ENCODE measurements around the gene JPH2.
"Not testable (repeated sequence)": the region's sequence is repeated elsewhere in the genome, so short reads cannot be mapped to it uniquely, and the experiment has no call there.

Gene JPH2

DNA sequence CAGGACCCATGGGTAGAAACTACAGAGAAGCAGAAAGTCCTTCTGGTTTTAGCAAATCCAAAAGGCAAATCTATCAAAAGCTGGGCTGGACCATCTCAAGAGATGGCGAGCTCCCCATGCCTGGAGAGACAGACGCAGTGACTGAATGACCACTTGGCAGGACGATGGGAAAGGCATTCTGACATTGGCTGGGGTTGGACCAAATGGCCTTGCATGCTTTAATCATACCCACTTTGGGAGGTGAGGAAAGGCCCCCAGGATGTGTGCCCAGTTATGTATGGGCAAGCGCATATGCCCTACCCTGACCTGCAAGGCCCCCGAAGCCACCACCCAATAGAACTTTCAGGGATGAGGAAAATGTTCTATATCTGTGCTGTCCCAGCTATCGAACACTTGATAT lies 45.1 kb downstream of the JPH2 start:
- no peak for TF ChIP-seq ZNF274 (IDR thresholded peaks at IDR 0.05; ENCODE audit: low read depth, low read length)
- no peak overlapping the region for H3K4me3 ChIP-seq (ENCODE audit: low read length)

DNA sequence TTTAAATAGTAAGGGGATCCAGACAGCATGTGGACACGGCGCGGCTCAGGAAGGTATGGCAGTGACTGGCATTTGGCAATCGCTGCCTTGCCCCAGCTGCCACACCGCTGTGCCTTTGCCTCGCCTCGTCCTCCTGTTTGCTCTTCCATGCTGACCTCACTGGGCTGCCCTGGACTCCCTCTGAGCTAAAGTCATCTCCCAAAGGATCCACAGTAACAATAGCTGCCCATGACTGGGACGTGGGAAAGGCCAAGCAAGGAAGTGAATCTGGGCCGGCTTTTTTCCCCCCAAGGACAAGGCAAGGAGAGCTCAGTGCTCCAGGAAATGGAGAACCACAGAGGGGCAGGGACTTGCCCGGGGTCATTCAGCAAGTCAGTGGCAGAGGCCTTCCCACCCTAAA lies 48.1 kb downstream of the JPH2 start:
- TF ChIP-seq ZNF274 (IDR thresholded peaks at IDR 0.05; ENCODE audit: low read depth, low read length) = no peak
- H3K4me3 ChIP-seq (ENCODE audit: low read length) = no peak overlapping the region

DNA sequence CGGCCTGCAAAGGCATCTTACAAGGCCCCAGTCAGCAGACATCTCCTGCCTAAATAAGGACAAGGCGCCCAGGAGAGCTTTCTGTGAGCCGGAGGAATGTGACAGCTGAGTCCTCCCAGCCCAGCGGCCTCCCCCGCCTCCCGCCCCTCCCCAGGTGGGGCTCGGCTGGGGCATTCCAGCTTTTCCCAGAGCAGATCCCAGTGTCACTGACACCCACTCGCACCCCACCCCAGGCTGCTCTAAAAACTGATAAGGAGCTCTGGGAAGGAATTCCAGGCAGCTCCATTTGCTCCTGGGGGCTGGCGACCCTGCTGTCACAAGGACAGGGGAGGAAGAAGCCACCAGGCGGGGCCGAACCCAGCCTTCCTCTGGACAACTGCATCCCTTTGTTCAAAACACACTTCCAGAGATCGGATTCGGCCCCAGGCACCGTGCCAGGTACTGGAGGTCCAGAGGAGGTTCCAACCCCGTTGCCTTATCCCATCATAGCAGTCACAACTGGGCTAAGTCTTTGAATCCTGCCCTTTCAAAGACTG lies 49.7 kb downstream of the JPH2 start:
- no peak for TF ChIP-seq ZNF274 (IDR thresholded peaks at IDR 0.05; ENCODE audit: low read depth, low read length)
- H3K4me3 ChIP-seq (ENCODE audit: low read length) = no peak overlapping the region

DNA sequence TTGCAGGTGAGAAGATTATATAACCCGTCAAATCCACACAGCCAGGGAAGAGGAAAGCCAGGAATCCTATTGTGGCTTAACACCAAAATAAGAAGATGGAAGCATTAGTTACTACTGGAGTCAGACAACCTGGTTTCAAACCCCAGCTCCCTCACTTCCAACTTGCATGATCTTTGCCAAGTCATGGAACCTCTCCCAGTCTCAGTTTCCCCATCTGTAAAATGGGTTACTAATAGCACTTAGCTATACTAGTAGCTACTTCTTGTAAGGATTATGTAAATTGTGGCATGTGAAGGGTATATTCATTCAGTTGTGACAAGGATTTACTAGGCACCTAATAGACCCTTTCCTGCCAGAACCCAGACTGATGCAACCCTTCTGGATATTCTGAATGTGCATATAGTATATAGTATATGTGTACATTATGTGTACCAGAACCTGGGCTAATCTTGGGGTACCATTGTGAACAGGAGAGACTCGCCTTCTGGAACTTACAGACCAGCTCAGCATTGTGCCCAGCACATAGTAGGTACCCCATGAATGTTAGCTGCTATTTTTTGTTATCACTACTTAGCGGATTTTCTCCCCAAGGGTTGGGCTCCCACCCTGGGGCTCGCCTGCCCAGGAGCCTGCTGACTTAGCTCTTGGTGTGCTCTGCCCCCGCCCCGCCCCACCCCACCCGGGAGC lies 50.3 kb downstream of the JPH2 start:
- no peak for TF ChIP-seq ZNF274 (IDR thresholded peaks at IDR 0.05; ENCODE audit: low read depth, low read length)
- H3K4me3 ChIP-seq (ENCODE audit: low read length) = no peak overlapping the region

DNA sequence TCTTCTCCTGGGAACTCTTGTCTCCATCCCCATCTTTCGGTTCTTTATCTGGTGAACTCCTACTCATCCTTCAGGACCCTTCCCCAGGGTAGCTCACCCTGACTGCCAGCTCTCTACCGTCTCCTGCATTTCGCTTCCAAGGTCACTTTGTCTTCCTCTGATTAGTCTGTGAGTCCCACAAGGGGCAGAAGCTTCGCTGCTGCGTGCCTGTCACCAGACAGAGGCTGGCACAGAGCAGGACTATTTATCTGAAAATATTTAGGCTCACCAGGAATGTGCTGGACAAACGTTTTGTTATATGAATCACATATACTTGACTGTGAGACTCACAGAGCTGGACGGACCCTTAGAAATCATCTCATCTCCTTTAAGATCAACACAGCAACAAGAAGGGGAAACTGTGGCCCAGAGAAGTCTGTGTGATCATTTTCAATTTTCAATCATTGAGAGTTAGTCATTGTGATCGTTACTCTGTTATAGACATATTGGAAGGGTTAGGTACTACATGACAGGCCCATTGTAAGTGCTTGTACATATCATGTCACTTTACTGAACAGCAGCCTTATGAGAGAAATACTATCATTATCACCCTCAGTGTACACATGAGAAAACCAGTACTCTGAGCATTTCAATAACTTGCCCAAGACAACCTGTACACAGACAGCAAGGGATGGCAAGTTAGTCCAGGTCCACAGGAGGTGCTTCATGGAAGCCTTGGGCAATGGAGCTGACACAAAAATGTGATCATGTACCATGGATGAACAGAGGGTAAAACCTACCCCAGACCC lies 51.4 kb downstream of the JPH2 start:
- no peak for TF ChIP-seq ZNF274 (IDR thresholded peaks at IDR 0.05; ENCODE audit: low read depth, low read length)
- no peak overlapping the region for H3K4me3 ChIP-seq (ENCODE audit: low read length)

DNA sequence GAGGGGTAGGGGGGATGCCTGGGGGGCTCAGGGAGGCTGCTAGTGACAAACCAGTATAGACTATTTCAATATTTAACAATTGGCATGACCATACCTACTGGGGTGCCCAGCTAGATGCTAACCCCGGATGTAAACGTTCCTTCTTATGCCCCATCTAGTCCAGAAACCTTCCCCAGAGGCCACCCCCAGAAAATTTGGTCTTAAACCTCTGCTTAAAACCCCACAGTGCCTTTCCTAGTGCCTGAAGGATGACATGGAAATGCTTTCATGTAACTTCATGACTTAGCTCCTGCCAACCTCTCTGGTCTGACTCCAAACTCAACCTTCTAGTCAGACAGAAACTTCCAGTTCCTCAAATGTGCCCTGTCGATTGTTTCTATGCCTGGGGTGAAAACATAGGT lies 52.0 kb downstream of the JPH2 start:
- TF ChIP-seq ZNF274 (IDR thresholded peaks at IDR 0.05; ENCODE audit: low read depth, low read length) = no peak
- no peak overlapping the region for H3K4me3 ChIP-seq (ENCODE audit: low read length)

DNA sequence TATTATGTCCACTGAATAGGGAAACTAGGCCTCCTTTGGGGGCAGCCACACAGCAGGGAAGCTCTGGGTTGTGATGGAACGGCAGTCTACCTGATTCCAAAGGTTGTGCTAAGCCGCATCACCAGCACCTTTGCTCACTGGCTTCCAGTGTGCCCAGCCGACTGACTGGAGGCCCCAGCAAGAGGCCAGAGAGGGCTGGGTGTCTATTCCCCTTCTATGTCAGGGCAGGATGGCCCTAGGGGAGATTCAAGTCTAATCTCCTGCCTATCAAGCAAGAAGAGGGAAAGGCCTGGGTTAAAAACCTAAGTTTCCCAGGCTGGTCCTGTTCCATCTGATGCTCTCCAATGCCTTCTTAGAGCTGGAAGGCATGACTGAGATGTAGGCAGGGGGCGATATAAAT lies 53.6 kb downstream of the JPH2 start:
- no peak for TF ChIP-seq ZNF274 (IDR thresholded peaks at IDR 0.05; ENCODE audit: low read depth, low read length)
- no peak overlapping the region for H3K4me3 ChIP-seq (ENCODE audit: low read length)

DNA sequence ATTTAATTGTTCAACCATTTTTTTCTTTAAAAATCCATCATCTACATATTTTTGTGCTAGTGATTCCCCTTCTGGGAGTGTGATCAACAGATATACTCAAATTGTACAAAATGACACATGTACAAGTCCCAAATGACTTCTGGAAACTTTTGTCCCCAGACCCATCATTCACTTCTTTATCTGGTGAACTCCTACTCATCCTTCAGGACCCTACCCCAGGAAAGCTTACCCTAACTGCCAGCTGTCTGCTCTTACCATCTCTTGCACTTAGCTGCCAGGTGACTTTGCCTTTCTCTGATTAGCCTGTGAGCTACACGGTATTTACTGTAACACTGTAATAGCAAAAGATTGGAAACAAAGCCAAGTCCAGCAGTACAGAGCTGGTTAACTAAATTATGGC lies 55.3 kb downstream of the JPH2 start:
- TF ChIP-seq ZNF274 (IDR thresholded peaks at IDR 0.05; ENCODE audit: low read depth, low read length) = no peak
- H3K4me3 ChIP-seq (ENCODE audit: low read length) = no peak overlapping the region

DNA sequence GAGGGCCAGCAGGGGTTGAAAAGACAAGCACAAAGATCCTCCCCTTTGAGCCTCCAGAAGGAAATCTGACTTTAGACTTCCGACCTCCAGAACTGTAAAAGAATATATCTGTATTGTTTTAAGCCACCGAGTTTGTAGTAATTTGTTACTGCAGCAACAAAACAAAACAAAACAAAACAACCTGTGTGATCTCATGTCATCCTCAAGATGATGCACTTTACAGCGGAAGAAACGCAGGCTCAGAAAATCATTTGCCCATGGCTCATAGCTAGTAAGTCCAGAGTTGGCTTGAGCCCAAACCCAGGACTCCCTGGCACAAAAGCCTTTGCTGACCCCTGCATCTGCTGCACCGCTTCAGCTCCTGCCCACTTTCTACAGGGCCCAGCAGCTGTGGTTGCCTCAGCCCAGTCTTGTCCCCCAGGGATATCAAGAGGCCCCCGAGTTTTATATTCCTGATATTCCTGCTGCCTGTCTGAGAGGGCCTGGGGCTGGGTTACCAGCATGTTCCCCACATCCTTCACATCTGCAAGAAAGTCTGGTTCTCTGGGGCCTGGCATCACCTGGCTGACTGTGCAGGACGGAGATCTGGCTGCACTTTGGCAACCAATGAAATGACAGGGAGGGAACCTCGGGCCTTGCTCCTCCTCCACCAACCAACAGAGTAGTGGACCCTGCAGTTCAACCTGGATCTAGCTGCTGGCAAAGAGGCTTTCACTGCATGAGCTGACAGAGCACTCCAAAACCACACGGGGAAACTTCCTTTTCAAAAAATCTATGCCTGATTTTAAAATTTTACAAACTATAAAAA lies 56.9 kb downstream of the JPH2 start:
- no peak for TF ChIP-seq ZNF274 (IDR thresholded peaks at IDR 0.05; ENCODE audit: low read depth, low read length)
- no peak overlapping the region for H3K4me3 ChIP-seq (ENCODE audit: low read length)

DNA sequence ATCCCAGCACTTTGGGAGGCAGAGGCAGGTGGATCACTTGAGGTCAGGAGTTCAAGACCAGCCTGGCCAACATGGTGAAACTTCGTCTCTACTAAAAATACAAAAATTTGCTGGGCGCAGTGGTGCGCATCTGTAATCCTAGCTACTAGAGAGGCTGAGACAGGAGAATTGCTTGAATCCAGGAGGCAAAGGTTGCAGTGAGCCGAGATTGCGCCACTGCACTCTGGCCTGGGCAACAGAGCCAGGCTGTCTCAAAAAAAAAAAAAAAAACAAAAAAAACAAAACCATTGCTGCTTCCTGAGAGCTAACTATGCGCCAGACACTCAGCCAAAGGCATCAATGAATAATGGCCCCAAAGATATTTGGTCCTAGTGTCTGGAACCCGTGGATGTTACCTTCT lies 57.7 kb downstream of the JPH2 start:
- not testable (repeated sequence) for H3K4me3 ChIP-seq (ENCODE audit: low read length)

DNA sequence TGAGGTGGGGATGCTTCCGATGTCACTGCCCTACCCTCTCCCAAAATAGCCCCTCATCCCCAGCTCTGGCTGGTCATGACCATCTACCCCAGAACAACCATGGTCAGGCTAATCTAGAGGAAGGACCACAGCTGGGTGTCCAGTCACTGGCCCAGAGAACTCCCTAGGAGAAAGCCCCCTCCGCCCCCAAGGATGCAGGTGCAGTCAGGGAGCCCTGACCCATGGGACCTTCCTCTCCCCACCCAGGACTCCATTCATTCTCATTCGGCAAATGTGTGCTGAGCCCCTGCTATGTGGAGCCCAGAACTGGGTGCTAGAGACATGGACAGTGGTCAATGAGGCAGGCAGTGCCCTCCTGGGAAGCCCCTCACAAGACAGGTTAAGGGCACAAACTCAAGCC lies 60.5 kb downstream of the JPH2 start:
- no peak for TF ChIP-seq ZNF274 (IDR thresholded peaks at IDR 0.05; ENCODE audit: low read depth, low read length)
- no peak overlapping the region for H3K4me3 ChIP-seq (ENCODE audit: low read length)

DNA sequence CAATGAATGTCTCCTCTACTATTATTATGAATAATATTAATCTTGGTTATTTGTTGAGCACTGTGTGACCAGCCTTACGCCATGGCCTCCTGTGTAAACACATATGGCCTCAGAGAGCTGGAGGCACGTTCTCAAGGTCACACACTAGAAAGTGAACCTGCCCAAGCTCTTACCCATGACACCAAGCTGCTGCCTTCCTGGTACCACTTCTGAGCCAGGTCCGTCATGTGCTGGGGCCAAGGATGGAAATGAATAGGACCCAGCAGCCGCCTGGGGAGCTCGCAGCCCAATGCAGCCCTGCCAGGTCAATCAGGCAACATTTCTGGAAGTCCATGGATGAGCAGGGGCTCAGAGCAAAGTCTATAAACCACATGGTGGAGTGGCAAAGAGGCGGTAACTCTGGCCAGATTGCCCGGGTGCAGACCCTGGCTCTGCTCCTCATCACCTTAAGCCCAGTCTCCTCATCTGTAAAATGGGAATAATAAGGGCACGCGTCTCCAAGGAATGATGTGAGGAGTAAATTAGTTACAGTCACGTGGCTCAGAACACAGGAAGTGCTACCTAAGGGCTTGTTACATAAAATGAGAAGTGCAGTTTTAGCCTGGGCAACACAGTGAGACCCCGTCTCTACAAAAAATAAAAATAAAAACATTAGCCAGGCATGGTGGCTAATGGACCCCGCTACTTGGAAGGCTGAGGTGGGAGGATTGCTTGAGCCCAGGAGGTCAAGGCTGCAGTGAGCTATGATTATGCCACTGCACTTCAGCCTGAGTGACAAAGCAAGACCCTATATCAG lies 61.5 kb downstream of the JPH2 start:
- no peak for TF ChIP-seq ZNF274 (IDR thresholded peaks at IDR 0.05; ENCODE audit: low read depth, low read length)
- no peak overlapping the region for H3K4me3 ChIP-seq (ENCODE audit: low read length)

DNA sequence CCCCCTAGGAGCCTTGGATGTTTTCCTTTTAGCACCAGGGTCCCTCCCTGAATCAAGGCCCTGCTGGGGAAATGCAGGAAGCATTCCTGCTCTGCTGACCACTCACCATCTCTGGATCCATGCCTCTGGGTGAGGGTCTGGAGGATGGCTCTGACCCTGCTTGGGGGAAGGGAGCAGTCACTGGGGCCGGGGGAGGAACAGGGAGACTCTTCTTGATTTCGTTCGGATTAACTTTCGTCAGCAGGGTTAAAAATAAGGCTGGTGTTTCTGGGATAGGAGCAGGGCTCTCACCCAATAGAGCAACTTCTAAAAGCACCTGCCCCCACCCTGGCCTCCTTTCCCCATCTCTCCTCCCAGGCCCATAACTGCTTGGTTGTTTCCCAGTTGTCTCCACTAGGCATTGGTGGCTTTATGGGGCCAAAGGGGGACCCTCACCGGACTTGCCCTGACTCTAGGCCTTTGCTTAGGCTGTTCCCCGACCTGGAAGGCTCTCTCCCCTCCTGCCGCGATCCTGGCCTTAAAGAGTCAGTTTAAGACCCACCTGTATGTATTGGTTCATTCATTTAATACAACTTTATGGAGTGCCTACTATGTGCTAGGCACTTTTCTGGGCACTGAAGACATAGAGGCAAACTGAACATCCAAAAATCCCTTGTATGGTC lies 63.0 kb downstream of the JPH2 start:
- TF ChIP-seq ZNF274 (IDR thresholded peaks at IDR 0.05; ENCODE audit: low read depth, low read length) = no peak
- no peak overlapping the region for H3K4me3 ChIP-seq (ENCODE audit: low read length)
